Colonic mucosa (tissue), 4 donors: ENCODE results near the gene CXCL14. TPM values are rescaled to one million over a fixed set of nuclear protein-coding genes. Genes with fewer than 3 reads are reported as not detected.

Source experiments
- DNase-seq: peaks from one replicate; pipeline ENCODE4 v3.0.0-alpha.2; 2020
- H3K27ac ChIP-seq: fragments of 200-600 bp; one replicate; pipeline ENCODE4 v1.8.0; 2021
- H3K27me3 ChIP-seq: fragments of 200-600 bp; one replicate; pipeline ENCODE4 v1.8.0; 2021
- H3K36me3 ChIP-seq: fragments of 200-600 bp; one replicate; pipeline ENCODE4 v1.8.0; 2021
- H3K4me1 ChIP-seq: fragments of 200-600 bp; one replicate; pipeline ENCODE4 v1.8.0; 2021; ENCODE audit warnings: mild to moderate bottlenecking
- H3K4me3 ChIP-seq: fragments of 200-600 bp; one replicate; pipeline ENCODE4 v1.8.0; 2021
- H3K9ac ChIP-seq, 2 donors: one replicate each; pipeline ENCODE4 v1.7.0; 2013; ENCODE audit warnings: control low read depth in 2 of 2, low read depth in 2 of 2, low read length in 2 of 2
- H3K9me3 ChIP-seq: fragments of 200-600 bp; one replicate; pipeline ENCODE4 v1.8.0; 2021
- intact Hi-C: fragments of 100-400 bp; cut with DNase I; formaldehyde crosslinking; loops from one replicate; pipeline ENCODE4 v1.14.1; 2022
- total RNA-seq, 2 donors: library from RNA; stranded (reverse); fragmentation: NEBNext Ultra II Directional in 1 of 2; extraction: Animal tissue kit (Norgen Biotek cat#: 25700) in 1 of 2; gene quantifications; one replicate each; pipeline ENCODE4 v1.2.1, GENCODE V29; 2021
- TF ChIP-seq, protein P1 (sequence below): fragments of 200-600 bp; IDR thresholded peaks from one replicate; pipeline ENCODE4 v1.8.0; 2022; ENCODE audit warnings: antibody characterized with exemption, mild to moderate bottlenecking
- donor health status: healthy.
- donor health status: DM: no; HTN: no; CAD: no.
- donor health status: DM: no; HTN: no; CAD: no.

The CXCL14 gene
- total RNA-seq, 2 donors from 2014 or later: 29.8 to 68.2 TPM

DNA sequence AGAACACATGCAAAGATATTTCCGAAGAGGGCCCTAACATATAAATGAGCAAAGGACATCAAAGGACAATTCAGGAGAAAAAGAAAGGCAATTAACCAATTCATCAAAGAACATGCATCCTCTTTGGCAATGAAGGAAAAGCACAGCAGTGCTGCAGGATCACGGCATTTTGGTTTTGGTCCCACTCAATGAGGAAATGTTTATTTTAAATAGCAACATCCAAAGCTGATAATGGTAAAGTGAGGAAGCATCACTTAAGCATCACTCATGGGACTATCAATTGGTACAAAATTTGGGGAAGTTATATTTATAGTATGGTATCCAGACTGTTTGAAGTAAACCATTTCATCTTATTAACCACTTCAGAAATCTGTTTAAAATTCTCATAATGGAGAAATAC lies 5.5 kb upstream of the CXCL14 start:
- Histone ChIP-seq H3K27ac (no peak overlapping the region), H3K27me3 (no peaks in the 10 kb centered on the region), H3K36me3 (no peaks in the 10 kb centered on the region), H3K4me3 (no peak overlapping the region), H3K9me3 (no peaks in the 10 kb centered on the region), H3K4me1 (no peaks in the 10 kb centered on the region), H3K9ac (no peak overlapping the region)
- DNase-seq: no peak
- TF ChIP-seq, protein P1, sequence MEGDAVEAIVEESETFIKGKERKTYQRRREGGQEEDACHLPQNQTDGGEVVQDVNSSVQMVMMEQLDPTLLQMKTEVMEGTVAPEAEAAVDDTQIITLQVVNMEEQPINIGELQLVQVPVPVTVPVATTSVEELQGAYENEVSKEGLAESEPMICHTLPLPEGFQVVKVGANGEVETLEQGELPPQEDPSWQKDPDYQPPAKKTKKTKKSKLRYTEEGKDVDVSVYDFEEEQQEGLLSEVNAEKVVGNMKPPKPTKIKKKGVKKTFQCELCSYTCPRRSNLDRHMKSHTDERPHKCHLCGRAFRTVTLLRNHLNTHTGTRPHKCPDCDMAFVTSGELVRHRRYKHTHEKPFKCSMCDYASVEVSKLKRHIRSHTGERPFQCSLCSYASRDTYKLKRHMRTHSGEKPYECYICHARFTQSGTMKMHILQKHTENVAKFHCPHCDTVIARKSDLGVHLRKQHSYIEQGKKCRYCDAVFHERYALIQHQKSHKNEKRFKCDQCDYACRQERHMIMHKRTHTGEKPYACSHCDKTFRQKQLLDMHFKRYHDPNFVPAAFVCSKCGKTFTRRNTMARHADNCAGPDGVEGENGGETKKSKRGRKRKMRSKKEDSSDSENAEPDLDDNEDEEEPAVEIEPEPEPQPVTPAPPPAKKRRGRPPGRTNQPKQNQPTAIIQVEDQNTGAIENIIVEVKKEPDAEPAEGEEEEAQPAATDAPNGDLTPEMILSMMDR: no peak
- intact Hi-C loops: no loop called here

DNA sequence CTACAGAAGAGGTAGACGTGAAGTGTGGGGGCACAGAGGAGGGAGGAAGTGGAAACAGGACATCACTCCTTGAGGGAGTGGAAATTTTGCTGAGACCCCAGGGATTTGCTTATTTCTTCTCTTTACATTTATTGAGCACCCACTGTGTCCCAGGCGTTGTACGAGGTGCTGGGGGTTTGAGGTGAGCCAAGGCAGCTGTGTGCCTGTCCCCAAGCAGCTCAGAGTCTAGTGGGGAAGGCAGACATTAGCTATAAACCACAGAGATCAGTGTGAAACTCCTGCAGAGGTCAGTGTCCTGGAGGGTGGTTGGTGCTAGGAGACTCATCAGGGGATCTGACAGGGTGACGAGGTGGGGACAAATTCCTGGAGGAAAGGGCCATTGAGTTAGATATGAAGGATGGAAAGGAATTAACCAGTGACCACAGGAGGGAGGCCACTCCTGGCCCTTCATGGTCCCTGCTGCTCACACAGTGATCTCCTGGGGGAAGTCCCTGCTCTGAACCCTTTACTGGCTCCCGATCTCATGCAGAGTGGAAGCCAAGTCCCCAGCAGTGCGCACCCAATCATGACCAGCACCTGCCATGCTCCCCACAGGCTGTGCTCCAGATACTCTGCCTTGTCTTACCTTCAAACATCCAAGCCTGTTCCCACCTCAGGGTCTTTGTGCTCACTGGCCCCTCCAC lies 3.4 kb upstream of the CXCL14 start:
- Histone ChIP-seq H3K9me3 (no peaks in the 10 kb centered on the region), H3K4me3 (no peak overlapping the region), H3K36me3 (no peaks in the 10 kb centered on the region), H3K4me1 (no peaks in the 10 kb centered on the region), H3K27ac (no peak overlapping the region), H3K27me3 (peaks cover 7% of the 10 kb centered on the region), H3K9ac (no peak overlapping the region)
- intact Hi-C loops: no loop called here
- TF ChIP-seq, protein P1: no peak
- no peak for DNase-seq

DNA sequence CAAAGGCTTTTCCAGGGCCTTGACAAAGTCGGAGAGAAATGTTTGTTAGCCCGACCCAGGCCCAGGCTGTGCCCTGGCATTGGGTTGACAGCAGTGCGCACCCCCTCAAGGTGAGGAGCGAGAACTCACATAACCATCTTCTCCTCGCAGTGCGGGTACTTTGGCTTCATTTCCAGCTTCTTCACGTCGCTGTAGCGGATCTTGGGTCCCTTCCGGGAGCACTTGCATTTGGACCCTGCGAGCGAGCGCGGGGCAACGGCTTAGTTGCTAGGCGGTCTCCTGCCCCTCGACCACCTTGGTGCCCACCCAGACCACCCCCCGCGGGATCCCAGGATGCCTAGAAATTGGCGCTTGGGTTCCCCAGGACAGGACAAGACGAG lies 496 bp downstream of the CXCL14 start:
- no peaks in the 10 kb centered on the region for H3K4me1 ChIP-seq
- no peaks in the 10 kb centered on the region for H3K9me3 ChIP-seq
- intact Hi-C loops: no loop called here
- H3K9ac ChIP-seq: peak overlapping the region in 1 of 2 donors; percentile 19
- peak overlapping the region; percentile 28 for H3K27ac ChIP-seq
- no peaks in the 10 kb centered on the region for H3K36me3 ChIP-seq
- DNase-seq: no peak
- H3K27me3 ChIP-seq: peaks cover 7% of the 10 kb centered on the region
- peak overlapping the region; percentile 23 for H3K4me3 ChIP-seq
- TF ChIP-seq, protein P1: no peak

DNA sequence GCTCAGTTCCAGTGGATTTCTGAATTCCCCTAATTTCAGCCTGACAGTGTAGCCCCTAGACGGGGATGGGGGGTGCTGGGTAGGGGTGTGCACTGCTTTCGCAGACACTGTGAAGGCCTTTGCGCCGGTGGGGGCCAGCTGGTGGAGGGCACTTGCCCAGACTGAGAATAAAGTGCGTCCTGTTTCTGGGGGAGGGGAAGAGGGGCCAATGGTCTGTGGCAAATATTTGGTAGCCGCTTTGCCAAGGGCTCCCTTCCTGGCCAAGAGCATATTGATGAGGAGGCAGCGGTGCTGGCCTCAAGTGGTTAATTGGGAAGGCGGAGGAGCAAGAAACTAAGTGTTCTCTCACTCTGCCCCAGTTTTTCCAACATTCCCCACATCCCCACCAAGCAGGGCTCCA lies 1.4 kb downstream of the CXCL14 start:
- Histone ChIP-seq H3K9me3 (no peaks in the 10 kb centered on the region), H3K27me3 (peaks cover 7% of the 10 kb centered on the region), H3K9ac (peak overlapping the region in 1 of 2 donors; percentile 34), H3K27ac (no peak overlapping the region), H3K4me1 (no peaks in the 10 kb centered on the region), H3K4me3 (peak overlapping the region; percentile 11), H3K36me3 (no peaks in the 10 kb centered on the region)
- DNase-seq: no peak
- intact Hi-C loops: no loop called here
- TF ChIP-seq, protein P1: no peak

DNA sequence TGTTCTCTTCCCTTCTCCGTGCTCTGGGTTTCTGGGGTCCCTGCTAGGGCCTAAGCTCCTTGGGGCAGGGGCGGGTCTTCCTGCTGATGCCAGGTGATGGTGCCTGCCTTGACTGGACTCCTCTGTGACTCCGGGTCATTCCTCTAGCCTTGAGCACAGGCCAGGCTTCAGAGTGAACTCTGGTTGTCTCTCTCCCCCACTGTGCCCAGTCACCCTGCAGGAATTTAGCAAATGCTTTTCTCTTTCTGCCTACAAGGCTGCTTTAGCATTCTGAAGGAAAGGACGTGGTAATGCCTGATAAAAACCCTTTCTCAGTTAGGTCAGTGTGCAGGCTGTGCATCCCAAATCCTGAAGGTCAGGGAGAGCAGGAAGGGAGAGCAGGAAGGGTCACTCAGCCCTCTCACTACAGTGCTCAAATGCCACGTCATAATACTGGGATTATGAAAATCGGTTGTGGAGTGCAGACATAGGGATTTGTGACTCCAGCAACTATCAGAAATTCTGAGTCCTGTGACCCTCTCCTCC lies 2.7 kb downstream of the CXCL14 start:
- Histone ChIP-seq H3K4me1 (no peaks in the 10 kb centered on the region), H3K9me3 (no peaks in the 10 kb centered on the region), H3K27ac (no peak overlapping the region), H3K27me3 (peaks cover 7% of the 10 kb centered on the region), H3K9ac (peak overlapping the region in 1 of 2 donors; percentile 35), H3K4me3 (peak overlapping the region; percentile 3), H3K36me3 (no peaks in the 10 kb centered on the region)
- TF ChIP-seq, protein P1: no peak
- DNase-seq: no peak
- intact Hi-C loops: no loop called here
